PC-3 (cell line): ENCODE measurements around the gene COL7A1.

ENCODE experiments used
- EZH2 ChIP-seq: fragments of 300-600 bp; sonication (generic); IDR thresholded peaks from one replicate; pipeline ENCODE4 v1.6.1; 2017; ENCODE audit warnings: antibody characterized with exemption, mild to moderate bottlenecking, low read length; ENCODE audit not compliant: unreplicated experiment
- TF ChIP-seq, protein P1 (sequence below): fragments of 300-600 bp; sonication (generic); conservative IDR thresholded peaks from 2 replicates; pipeline ENCODE4 v1.5.1; 2017; ENCODE audit warnings: antibody characterized with exemption, low read depth, mild to moderate bottlenecking, low read length

GRCh38 chr3:48614044-48614443 lies 18.9 kb upstream of the COL7A1 start:
- TF ChIP-seq, protein P1, sequence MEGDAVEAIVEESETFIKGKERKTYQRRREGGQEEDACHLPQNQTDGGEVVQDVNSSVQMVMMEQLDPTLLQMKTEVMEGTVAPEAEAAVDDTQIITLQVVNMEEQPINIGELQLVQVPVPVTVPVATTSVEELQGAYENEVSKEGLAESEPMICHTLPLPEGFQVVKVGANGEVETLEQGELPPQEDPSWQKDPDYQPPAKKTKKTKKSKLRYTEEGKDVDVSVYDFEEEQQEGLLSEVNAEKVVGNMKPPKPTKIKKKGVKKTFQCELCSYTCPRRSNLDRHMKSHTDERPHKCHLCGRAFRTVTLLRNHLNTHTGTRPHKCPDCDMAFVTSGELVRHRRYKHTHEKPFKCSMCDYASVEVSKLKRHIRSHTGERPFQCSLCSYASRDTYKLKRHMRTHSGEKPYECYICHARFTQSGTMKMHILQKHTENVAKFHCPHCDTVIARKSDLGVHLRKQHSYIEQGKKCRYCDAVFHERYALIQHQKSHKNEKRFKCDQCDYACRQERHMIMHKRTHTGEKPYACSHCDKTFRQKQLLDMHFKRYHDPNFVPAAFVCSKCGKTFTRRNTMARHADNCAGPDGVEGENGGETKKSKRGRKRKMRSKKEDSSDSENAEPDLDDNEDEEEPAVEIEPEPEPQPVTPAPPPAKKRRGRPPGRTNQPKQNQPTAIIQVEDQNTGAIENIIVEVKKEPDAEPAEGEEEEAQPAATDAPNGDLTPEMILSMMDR = no peak
- TF ChIP-seq EZH2 = no peak
